A673 (cell line): ENCODE results near the gene EIF4EBP3.

Experiments used
- CTCF ChIP-seq: fragments of 300-800, 200-600 bp; sonication (generic); conservative IDR thresholded peaks from 2 replicates; pipeline ENCODE4 v1.5.1; 2017; ENCODE audit warnings: low read depth, mild to moderate bottlenecking, antibody characterized with exemption, low read length, moderate library complexity, mixed read lengths
- EZH2 ChIP-seq: fragments of 200-600 bp; sonication (generic); IDR thresholded peaks from 2 replicates; pipeline ENCODE4 v1.6.1; 2017; ENCODE audit warnings: borderline replicate concordance, low read depth, mild to moderate bottlenecking, mixed read lengths, antibody characterized with exemption, low read length; ENCODE audit not compliant: poor library complexity, severe bottlenecking

GRCh38 chr5:140570058-140570457 is 22.6 kb downstream of the EIF4EBP3 start:
- TF ChIP-seq CTCF (no peak), EZH2 (no peak)
